ENCODE measurements around the gene IL17D.

IL17D gene

GRCh38 chr13:20713751-20714150, 10.3 kb downstream of the IL17D start:
- Histone ChIP-seq H2BK12ac (ENCODE audit: low read length) (no peak overlapping the region), H2BK120ac (ENCODE audit: insufficient read depth, low read length, poor library complexity) (no peak overlapping the region), H3K14ac (ENCODE audit: low read length) (no peak overlapping the region), H3K4ac (ENCODE audit: low read depth, low read length) (no peak overlapping the region), H2AK5ac (ENCODE audit: low read length) (no peak overlapping the region), H3K79me1 (ENCODE audit: low read length) (no peaks in the 10 kb centered on the region), H2AFZ (ENCODE audit: insufficient read depth, low read length, poor library complexity) (no peak overlapping the region), H3K4me3 (ENCODE audit: low read depth, low read length) (no peak overlapping the region), H3K4me1 (ENCODE audit: control insufficient read depth in 1 of 2, insufficient read depth in 2 of 2, low read length in 2 of 2) (peaks cover 0 to 11% of the 10 kb centered on the region in 2 experiments), H3K23ac (ENCODE audit: low read length) (no peak overlapping the region), H3K27me3 (ENCODE audit: insufficient read depth, low read length) (no peaks in the 10 kb centered on the region), H3K79me2 (ENCODE audit: control insufficient read depth, insufficient read depth, low read length, poor library complexity) (no peaks in the 10 kb centered on the region), H3K9me3 (ENCODE audit: insufficient read depth, low read depth, low read length) (peaks cover under 1% of the 10 kb centered on the region), H3K36me3 (ENCODE audit: control insufficient read depth in 1 of 2, insufficient read depth in 2 of 2, low read length in 2 of 2) (no peaks in the 10 kb centered on the region), H2BK5ac (ENCODE audit: low read depth, low read length, poor library complexity) (no peak overlapping the region), H3K9ac (ENCODE audit: low read length) (no peak overlapping the region), H3K27ac (ENCODE audit: low read depth, low read length) (no peak overlapping the region), H4K91ac (ENCODE audit: low read depth, low read length) (no peak overlapping the region), H3K4me2 (ENCODE audit: low read length) (no peak overlapping the region), H4K12ac (ENCODE audit: low read depth, low read length) (no peak overlapping the region), H3K18ac (ENCODE audit: low read length) (no peak overlapping the region), H4K8ac (ENCODE audit: low read depth, low read length) (no peak overlapping the region)
- no peak for DNase-seq
- no CpG with 5 or more reads among the region's 11 CpGs for WGBS (ENCODE audit: extremely low coverage, insufficient coverage, insufficient read length)

DNA sequence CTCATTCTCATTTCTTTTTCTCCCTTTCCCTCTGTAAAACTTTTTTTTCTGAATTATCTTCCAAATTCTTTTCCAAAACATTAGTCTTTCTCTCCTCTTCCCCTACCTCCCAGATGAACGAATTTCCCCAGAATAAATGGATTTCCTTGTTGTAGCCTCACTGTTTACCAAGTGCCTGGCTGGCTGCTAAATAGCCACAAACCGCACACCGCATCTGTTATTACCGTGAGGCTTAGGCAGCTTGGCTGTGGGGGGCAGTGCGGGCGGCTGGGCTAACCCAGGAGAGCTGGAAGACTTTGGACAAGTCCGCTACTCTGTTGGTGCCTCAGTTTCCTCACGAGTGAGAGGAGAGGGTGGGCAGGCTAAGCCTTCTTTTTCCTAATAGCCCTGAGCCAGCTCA, 10.7 kb downstream of the IL17D start:
- Histone ChIP-seq H3K4me3 (ENCODE audit: low read depth, low read length) (no peak overlapping the region), H3K9ac (ENCODE audit: low read length) (no peak overlapping the region), H4K91ac (ENCODE audit: low read depth, low read length) (no peak overlapping the region), H3K18ac (ENCODE audit: low read length) (no peak overlapping the region), H3K27me3 (ENCODE audit: insufficient read depth, low read length) (no peaks in the 10 kb centered on the region), H3K79me1 (ENCODE audit: low read length) (no peaks in the 10 kb centered on the region), H3K79me2 (ENCODE audit: control insufficient read depth, insufficient read depth, low read length, poor library complexity) (no peaks in the 10 kb centered on the region), H3K9me3 (ENCODE audit: insufficient read depth, low read depth, low read length) (peaks cover 3% of the 10 kb centered on the region), H3K23ac (ENCODE audit: low read length) (no peak overlapping the region), H2AFZ (ENCODE audit: insufficient read depth, low read length, poor library complexity) (no peak overlapping the region), H3K27ac (ENCODE audit: low read depth, low read length) (no peak overlapping the region), H3K36me3 (ENCODE audit: control insufficient read depth in 1 of 2, insufficient read depth in 2 of 2, low read length in 2 of 2) (no peaks in the 10 kb centered on the region), H3K4ac (ENCODE audit: low read depth, low read length) (no peak overlapping the region), H2BK120ac (ENCODE audit: insufficient read depth, low read length, poor library complexity) (no peak overlapping the region), H3K4me1 (ENCODE audit: control insufficient read depth in 1 of 2, insufficient read depth in 2 of 2, low read length in 2 of 2) (peaks cover 0 to 11% of the 10 kb centered on the region in 2 experiments), H3K4me2 (ENCODE audit: low read length) (no peak overlapping the region), H4K8ac (ENCODE audit: low read depth, low read length) (no peak overlapping the region), H3K14ac (ENCODE audit: low read length) (no peak overlapping the region), H2BK5ac (ENCODE audit: low read depth, low read length, poor library complexity) (no peak overlapping the region), H2AK5ac (ENCODE audit: low read length) (no peak overlapping the region), H2BK12ac (ENCODE audit: low read length) (no peak overlapping the region), H4K12ac (ENCODE audit: low read depth, low read length) (no peak overlapping the region)
- no peak for DNase-seq
- no CpG with 5 or more reads among the region's 8 CpGs for WGBS (ENCODE audit: extremely low coverage, insufficient coverage, insufficient read length)

DNA sequence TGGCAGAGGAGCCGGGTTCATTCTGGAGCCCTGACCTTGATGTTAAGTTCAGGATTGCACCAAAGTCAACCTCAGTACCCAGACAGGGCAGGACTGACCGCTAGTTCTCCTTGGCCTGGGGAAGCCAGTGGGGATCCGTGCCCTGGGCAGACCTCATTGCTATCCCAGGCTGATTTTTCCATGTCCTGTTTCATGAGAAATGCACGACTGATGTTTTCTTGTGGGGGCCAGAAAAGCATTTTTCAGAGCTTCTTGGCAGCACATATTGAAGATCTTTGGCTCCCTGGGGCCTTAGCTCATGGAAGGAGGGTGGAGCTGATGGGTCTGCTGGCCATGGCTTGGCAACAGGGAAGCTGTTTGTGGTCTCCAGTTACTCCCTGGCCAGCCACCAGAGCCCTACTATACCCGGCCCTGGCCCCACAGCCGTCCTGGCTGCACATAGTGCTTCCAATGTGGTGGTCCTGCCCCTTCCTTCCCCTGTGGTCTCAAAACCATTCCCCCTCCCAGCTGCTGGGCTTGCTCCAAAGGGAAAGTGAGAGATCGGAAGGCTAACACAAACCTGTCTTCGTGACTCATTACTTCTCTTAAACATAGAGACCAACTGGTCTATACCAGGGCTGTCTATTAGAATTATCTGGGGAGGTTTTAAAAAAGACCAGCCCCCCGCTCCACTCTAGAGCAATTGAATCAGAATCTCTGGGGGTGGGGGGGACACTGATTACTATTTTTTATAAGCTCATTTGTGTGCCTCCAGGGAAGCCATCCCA, 11.2 kb downstream of the IL17D start:
- no peak overlapping the region for H2BK5ac ChIP-seq (ENCODE audit: low read depth, low read length, poor library complexity)
- H3K9ac ChIP-seq (ENCODE audit: low read length), result no peak overlapping the region
- no peak overlapping the region for H3K4ac ChIP-seq (ENCODE audit: low read depth, low read length)
- H3K27ac ChIP-seq (ENCODE audit: low read depth, low read length), result no peak overlapping the region
- DNase-seq, result no peak
- peaks cover 5% of the 10 kb centered on the region for H3K9me3 ChIP-seq (ENCODE audit: insufficient read depth, low read depth, low read length)
- H3K36me3 ChIP-seq (ENCODE audit: control insufficient read depth in 1 of 2, insufficient read depth in 2 of 2, low read length in 2 of 2), result no peaks in the 10 kb centered on the region
- peaks cover 0 to 10% of the 10 kb centered on the region in 2 experiments for H3K4me1 ChIP-seq (ENCODE audit: control insufficient read depth in 1 of 2, insufficient read depth in 2 of 2, low read length in 2 of 2)
- H3K27me3 ChIP-seq (ENCODE audit: insufficient read depth, low read length), result no peaks in the 10 kb centered on the region
- H3K4me3 ChIP-seq (ENCODE audit: low read depth, low read length), result no peak overlapping the region
- no peaks in the 10 kb centered on the region for H3K79me2 ChIP-seq (ENCODE audit: control insufficient read depth, insufficient read depth, low read length, poor library complexity)
- no CpG with 5 or more reads among the region's 9 CpGs for WGBS (ENCODE audit: extremely low coverage, insufficient coverage, insufficient read length)
- no peak overlapping the region for H2BK12ac ChIP-seq (ENCODE audit: low read length)
- H2AFZ ChIP-seq (ENCODE audit: insufficient read depth, low read length, poor library complexity), result no peak overlapping the region
- H2BK120ac ChIP-seq (ENCODE audit: insufficient read depth, low read length, poor library complexity), result no peak overlapping the region
- no peak overlapping the region for H2AK5ac ChIP-seq (ENCODE audit: low read length)
- H3K14ac ChIP-seq (ENCODE audit: low read length), result no peak overlapping the region
- H3K18ac ChIP-seq (ENCODE audit: low read length), result no peak overlapping the region
- H4K8ac ChIP-seq (ENCODE audit: low read depth, low read length), result no peak overlapping the region
- H3K23ac ChIP-seq (ENCODE audit: low read length), result no peak overlapping the region
- H4K91ac ChIP-seq (ENCODE audit: low read depth, low read length), result no peak overlapping the region
- H3K79me1 ChIP-seq (ENCODE audit: low read length), result no peaks in the 10 kb centered on the region
- H4K12ac ChIP-seq (ENCODE audit: low read depth, low read length), result no peak overlapping the region
- H3K4me2 ChIP-seq (ENCODE audit: low read length), result no peak overlapping the region

DNA sequence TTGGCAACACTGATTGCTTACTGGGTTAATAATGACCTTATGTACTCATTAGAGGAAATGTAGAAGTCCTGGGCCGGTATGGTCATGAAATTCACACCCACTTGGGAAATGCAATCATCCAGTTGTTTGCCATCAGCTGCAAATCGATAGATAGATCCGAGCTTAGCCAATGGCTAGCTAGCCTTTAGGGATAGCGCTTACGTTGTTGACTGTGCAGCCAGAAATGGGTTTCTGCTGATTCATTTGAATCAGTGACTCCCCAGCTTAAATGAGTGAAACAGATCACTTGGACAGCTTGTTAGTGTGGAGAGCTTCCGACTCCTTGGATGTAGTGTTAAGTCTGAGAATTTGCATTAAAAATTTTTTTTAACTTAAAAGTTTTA, 11.8 kb downstream of the IL17D start:
- H2AK5ac ChIP-seq (ENCODE audit: low read length), result no peak overlapping the region
- no peak overlapping the region for H3K27ac ChIP-seq (ENCODE audit: low read depth, low read length)
- no peak overlapping the region for H2AFZ ChIP-seq (ENCODE audit: insufficient read depth, low read length, poor library complexity)
- no peak overlapping the region for H2BK5ac ChIP-seq (ENCODE audit: low read depth, low read length, poor library complexity)
- H3K9me3 ChIP-seq (ENCODE audit: insufficient read depth, low read depth, low read length), result peaks cover 5% of the 10 kb centered on the region
- no peak overlapping the region for H4K8ac ChIP-seq (ENCODE audit: low read depth, low read length)
- DNase-seq, result no peak
- H3K18ac ChIP-seq (ENCODE audit: low read length), result no peak overlapping the region
- no peaks in the 10 kb centered on the region for H3K36me3 ChIP-seq (ENCODE audit: control insufficient read depth in 1 of 2, insufficient read depth in 2 of 2, low read length in 2 of 2)
- no peak overlapping the region for H4K12ac ChIP-seq (ENCODE audit: low read depth, low read length)
- H3K4ac ChIP-seq (ENCODE audit: low read depth, low read length), result no peak overlapping the region
- H3K23ac ChIP-seq (ENCODE audit: low read length), result no peak overlapping the region
- H3K27me3 ChIP-seq (ENCODE audit: insufficient read depth, low read length), result no peaks in the 10 kb centered on the region
- no peak overlapping the region for H3K4me3 ChIP-seq (ENCODE audit: low read depth, low read length)
- no peaks in the 10 kb centered on the region for H3K79me2 ChIP-seq (ENCODE audit: control insufficient read depth, insufficient read depth, low read length, poor library complexity)
- no peak overlapping the region for H4K91ac ChIP-seq (ENCODE audit: low read depth, low read length)
- H3K9ac ChIP-seq (ENCODE audit: low read length), result no peak overlapping the region
- no peak overlapping the region for H2BK120ac ChIP-seq (ENCODE audit: insufficient read depth, low read length, poor library complexity)
- H2BK12ac ChIP-seq (ENCODE audit: low read length), result no peak overlapping the region
- no peaks in the 10 kb centered on the region for H3K79me1 ChIP-seq (ENCODE audit: low read length)
- H3K14ac ChIP-seq (ENCODE audit: low read length), result no peak overlapping the region
- no CpG with 5 or more reads among the region's 6 CpGs for WGBS (ENCODE audit: extremely low coverage, insufficient coverage, insufficient read length)
- peaks cover 0 to 8% of the 10 kb centered on the region in 2 experiments for H3K4me1 ChIP-seq (ENCODE audit: control insufficient read depth in 1 of 2, insufficient read depth in 2 of 2, low read length in 2 of 2)
- no peak overlapping the region for H3K4me2 ChIP-seq (ENCODE audit: low read length)
